Endothelial cell (in vitro differentiated cells): ENCODE results near the gene LONP2. TPM values are rescaled to one million over a fixed set of nuclear protein-coding genes. Genes with fewer than 3 reads are reported as not detected.
"Not testable (repeated sequence)": the region's sequence is repeated elsewhere in the genome, so short reads cannot be mapped to it uniquely, and the experiment has no call there.

ENCODE experiments used
- DNase-seq: peaks from one replicate; pipeline ENCODE4 v3.0.0; 2021; ENCODE audit warnings: low spot score
- H3K27ac Mint-ChIP-seq: one replicate; pipeline ENCODE4 v1.8.0; 2021; ENCODE audit warnings: mixed read lengths, inconsistent platforms; ENCODE audit not compliant: unreplicated experiment
- H3K27me3 Mint-ChIP-seq: one replicate; pipeline ENCODE4 v1.8.0; 2021; ENCODE audit warnings: mild to moderate bottlenecking, moderate library complexity, mixed read lengths, inconsistent platforms; ENCODE audit not compliant: unreplicated experiment
- H3K36me3 Mint-ChIP-seq: one replicate; pipeline ENCODE4 v1.8.0; 2021; ENCODE audit warnings: mild to moderate bottlenecking, low read depth, mixed read lengths, inconsistent platforms; ENCODE audit not compliant: unreplicated experiment
- H3K4me1 Mint-ChIP-seq: one replicate; pipeline ENCODE4 v1.8.0; 2021; ENCODE audit warnings: mild to moderate bottlenecking, mixed read lengths, inconsistent platforms; ENCODE audit not compliant: unreplicated experiment
- H3K4me3 Mint-ChIP-seq: one replicate; pipeline ENCODE4 v1.8.0; 2021; ENCODE audit warnings: mild to moderate bottlenecking, mixed read lengths, inconsistent platforms; ENCODE audit not compliant: unreplicated experiment
- H3K9me3 Mint-ChIP-seq: one replicate; pipeline ENCODE4 v1.8.0; 2021; ENCODE audit warnings: mixed read lengths, inconsistent platforms; ENCODE audit not compliant: unreplicated experiment
- CTCF ChIP-seq: fragments of 200-600 bp; sonication (generic); IDR thresholded peaks from one replicate; pipeline ENCODE4 v1.5.0; 2021; ENCODE audit warnings: antibody characterized with exemption; ENCODE audit not compliant: unreplicated experiment
- total RNA-seq: library from RNA; stranded (reverse); fragmentation: NEBNext Ultra II Directional; extraction: Animal tissue kit (Norgen Biotek cat#: 25700); gene quantifications from one replicate; pipeline ENCODE4 v1.2.1, GENCODE V29; 2021; ENCODE audit not compliant: unreplicated experiment

Gene LONP2
- total RNA-seq, 1 donor from 2014 or later, result 42.6 TPM

- no peak overlapping the region for H3K4me3 Mint-ChIP-seq
- H3K27me3 Mint-ChIP-seq, result peaks cover 5% of the 10 kb centered on the region
- DNase-seq, result no peak
- no peaks in the 10 kb centered on the region for H3K9me3 Mint-ChIP-seq
- H3K27ac Mint-ChIP-seq, result no peak overlapping the region
- H3K36me3 Mint-ChIP-seq, result peaks cover 4% of the 10 kb centered on the region
- H3K4me1 Mint-ChIP-seq, result peaks cover 3% of the 10 kb centered on the region
- no peak for TF ChIP-seq CTCF
Observed at GRCh38 chr16:48235556-48236136, 8.5 kb upstream of the LONP2 start.

GRCh38 chr16:48236286-48236685, 7.8 kb upstream of the LONP2 start:
- Mint-ChIP-seq H3K4me1 (peaks cover 3% of the 10 kb centered on the region), H3K27ac (no peak overlapping the region), H3K36me3 (peaks cover 4% of the 10 kb centered on the region), H3K9me3 (no peaks in the 10 kb centered on the region), H3K27me3 (peaks cover 5% of the 10 kb centered on the region), H3K4me3 (no peak overlapping the region)
- TF ChIP-seq CTCF, result no peak
- DNase-seq, result no peak

DNA sequence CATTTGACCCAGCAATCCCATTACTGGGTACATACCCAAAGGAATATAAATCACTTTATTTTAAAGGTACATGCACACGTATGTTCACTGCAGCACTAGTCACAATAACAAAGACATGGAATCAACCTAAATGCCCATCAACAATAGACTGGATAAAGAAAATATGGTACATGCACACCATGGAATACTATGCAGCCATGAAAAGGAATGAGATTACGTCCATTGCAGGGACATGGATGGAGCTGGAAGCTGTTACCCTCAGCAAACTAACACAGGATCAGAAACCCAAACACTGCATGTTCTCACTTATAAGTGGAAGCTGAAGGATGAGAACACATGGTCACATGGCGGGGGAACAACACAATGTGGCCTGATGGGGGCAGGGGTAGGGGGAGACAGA, 4.0 kb upstream of the LONP2 start:
- H3K9me3 Mint-ChIP-seq, H3K36me3 Mint-ChIP-seq, H3K4me3 Mint-ChIP-seq, H3K27me3 Mint-ChIP-seq, H3K27ac Mint-ChIP-seq, DNase-seq, H3K4me1 Mint-ChIP-seq: not testable (repeated sequence)

DNA sequence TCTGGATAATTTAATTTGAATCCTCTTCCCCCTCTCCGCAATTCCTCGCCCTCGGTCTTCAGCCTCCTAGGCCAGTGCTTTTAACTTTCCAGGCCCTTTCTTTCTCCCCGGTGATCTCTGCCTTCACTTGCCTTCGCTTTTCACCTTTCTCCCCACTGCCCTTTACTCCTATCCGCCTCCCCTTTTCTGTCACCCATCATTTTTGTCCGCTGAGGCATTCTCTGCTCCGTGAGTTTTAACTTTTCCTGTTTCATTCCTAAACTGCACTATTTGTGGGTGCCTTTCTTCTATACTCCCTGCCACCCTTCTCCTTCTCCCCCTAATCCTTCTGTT, 729 bp downstream of the LONP2 start:
- Mint-ChIP-seq H3K36me3 (peaks cover 7% of the 10 kb centered on the region), H3K9me3 (no peaks in the 10 kb centered on the region), H3K27ac (peak overlapping the region; percentile 58), H3K4me1 (peaks cover 19% of the 10 kb centered on the region), H3K27me3 (peaks cover 2% of the 10 kb centered on the region), H3K4me3 (peak overlapping the region; percentile 98)
- no peak for TF ChIP-seq CTCF
- DNase-seq, result no peak

DNA sequence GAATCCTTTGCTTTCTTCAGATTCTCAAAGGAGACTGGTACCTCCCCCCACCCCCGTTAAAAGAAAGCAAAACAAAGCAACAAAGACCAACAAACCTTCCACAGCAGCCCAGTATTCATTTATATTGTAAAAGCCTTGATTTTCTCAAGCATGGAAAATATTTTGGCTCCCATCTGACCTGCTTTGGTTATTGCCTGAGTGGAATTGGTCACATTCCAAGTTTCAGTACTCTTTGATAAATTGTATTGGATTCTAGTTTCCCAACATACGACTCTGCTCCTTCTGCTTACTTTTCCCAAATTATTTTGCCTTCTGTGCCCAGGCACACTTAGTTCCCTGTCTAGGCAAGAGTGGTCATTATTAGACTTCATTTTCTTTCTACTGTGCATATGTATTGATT, 2.0 kb downstream of the LONP2 start:
- H3K27ac Mint-ChIP-seq, result no peak overlapping the region
- H3K4me1 Mint-ChIP-seq, result peaks cover 19% of the 10 kb centered on the region
- TF ChIP-seq CTCF, result no peak
- H3K27me3 Mint-ChIP-seq, result peaks cover 2% of the 10 kb centered on the region
- DNase-seq, result no peak
- H3K4me3 Mint-ChIP-seq, result no peak overlapping the region
- H3K9me3 Mint-ChIP-seq, result no peaks in the 10 kb centered on the region
- peaks cover 6% of the 10 kb centered on the region for H3K36me3 Mint-ChIP-seq
